Measurements from ENCODE around the gene RNF215. TPM values are rescaled to one million over a fixed set of nuclear protein-coding genes. Genes with fewer than 3 reads are reported as not detected.
A peak's percentile ranks its signal among the peaks of the same experiment; 100 is the strongest.

The RNF215 gene
- total RNA-seq, 1 donor from 2014 or later: 43.1 TPM

GRCh38 chr22:30371981-30372380 is 15.2 kb downstream of the RNF215 start:
- DNase-seq: no peak
- Mint-ChIP-seq H3K27ac (ENCODE audit: unreplicated experiment) (no peak overlapping the region), H3K4me1 (ENCODE audit: low read depth, unreplicated experiment) (peaks cover 27% of the 10 kb centered on the region), H3K36me3 (ENCODE audit: unreplicated experiment) (no peaks in the 10 kb centered on the region), H3K4me3 (ENCODE audit: unreplicated experiment) (no peak overlapping the region), H3K27me3 (ENCODE audit: unreplicated experiment) (peaks cover 17% of the 10 kb centered on the region), H3K9me3 (ENCODE audit: unreplicated experiment) (peaks cover 3% of the 10 kb centered on the region)
- TF ChIP-seq CTCF (IDR thresholded peaks at IDR 0.05; ENCODE audit: partially characterized antibody, unreplicated experiment): no peak

GRCh38 chr22:30371321-30371720 is 15.9 kb downstream of the RNF215 start:
- no peak for TF ChIP-seq CTCF (IDR thresholded peaks at IDR 0.05; ENCODE audit: partially characterized antibody, unreplicated experiment)
- Mint-ChIP-seq H3K27ac (ENCODE audit: unreplicated experiment) (no peak overlapping the region), H3K36me3 (ENCODE audit: unreplicated experiment) (peaks cover 4% of the 10 kb centered on the region), H3K9me3 (ENCODE audit: unreplicated experiment) (peaks cover 3% of the 10 kb centered on the region), H3K4me1 (ENCODE audit: low read depth, unreplicated experiment) (peaks cover 27% of the 10 kb centered on the region), H3K27me3 (ENCODE audit: unreplicated experiment) (peaks cover 17% of the 10 kb centered on the region), H3K4me3 (ENCODE audit: unreplicated experiment) (no peak overlapping the region)
- no peak for DNase-seq

GRCh38 chr22:30370641-30371230 is 16.5 kb downstream of the RNF215 start:
- Mint-ChIP-seq H3K9me3 (ENCODE audit: unreplicated experiment) (peaks cover 3% of the 10 kb centered on the region), H3K27ac (ENCODE audit: unreplicated experiment) (peak overlapping the region; percentile 38), H3K27me3 (ENCODE audit: unreplicated experiment) (peaks cover 17% of the 10 kb centered on the region), H3K36me3 (ENCODE audit: unreplicated experiment) (peaks cover 4% of the 10 kb centered on the region), H3K4me3 (ENCODE audit: unreplicated experiment) (no peak overlapping the region), H3K4me1 (ENCODE audit: low read depth, unreplicated experiment) (peaks cover 27% of the 10 kb centered on the region)
- DNase-seq: peak; percentile 38
- TF ChIP-seq CTCF (IDR thresholded peaks at IDR 0.05; ENCODE audit: partially characterized antibody, unreplicated experiment): no peak

- H3K4me3 Mint-ChIP-seq (ENCODE audit: unreplicated experiment): no peak overlapping the region
- H3K36me3 Mint-ChIP-seq (ENCODE audit: unreplicated experiment): peaks cover 4% of the 10 kb centered on the region
- no peak overlapping the region for H3K27ac Mint-ChIP-seq (ENCODE audit: unreplicated experiment)
- H3K27me3 Mint-ChIP-seq (ENCODE audit: unreplicated experiment): peaks cover 17% of the 10 kb centered on the region
- no peak for DNase-seq
- no peak for TF ChIP-seq CTCF (IDR thresholded peaks at IDR 0.05; ENCODE audit: partially characterized antibody, unreplicated experiment)
- H3K9me3 Mint-ChIP-seq (ENCODE audit: unreplicated experiment): peaks cover 3% of the 10 kb centered on the region
- peaks cover 23% of the 10 kb centered on the region for H3K4me1 Mint-ChIP-seq (ENCODE audit: low read depth, unreplicated experiment)
Measured at GRCh38 chr22:30368420-30368819, 18.8 kb downstream of the RNF215 start.

GRCh38 chr22:30365891-30366290 is 21.3 kb downstream of the RNF215 start:
- no peak for DNase-seq
- H3K36me3 Mint-ChIP-seq (ENCODE audit: unreplicated experiment): peaks cover 4% of the 10 kb centered on the region
- no peak overlapping the region for H3K4me3 Mint-ChIP-seq (ENCODE audit: unreplicated experiment)
- no peak overlapping the region for H3K27ac Mint-ChIP-seq (ENCODE audit: unreplicated experiment)
- no peaks in the 10 kb centered on the region for H3K9me3 Mint-ChIP-seq (ENCODE audit: unreplicated experiment)
- H3K27me3 Mint-ChIP-seq (ENCODE audit: unreplicated experiment): peaks cover 8% of the 10 kb centered on the region
- TF ChIP-seq CTCF (IDR thresholded peaks at IDR 0.05; ENCODE audit: partially characterized antibody, unreplicated experiment): no peak
- H3K4me1 Mint-ChIP-seq (ENCODE audit: low read depth, unreplicated experiment): peaks cover 22% of the 10 kb centered on the region
